ENCODE measurements around the gene SLCO1C1.

Gene SLCO1C1

DNA sequence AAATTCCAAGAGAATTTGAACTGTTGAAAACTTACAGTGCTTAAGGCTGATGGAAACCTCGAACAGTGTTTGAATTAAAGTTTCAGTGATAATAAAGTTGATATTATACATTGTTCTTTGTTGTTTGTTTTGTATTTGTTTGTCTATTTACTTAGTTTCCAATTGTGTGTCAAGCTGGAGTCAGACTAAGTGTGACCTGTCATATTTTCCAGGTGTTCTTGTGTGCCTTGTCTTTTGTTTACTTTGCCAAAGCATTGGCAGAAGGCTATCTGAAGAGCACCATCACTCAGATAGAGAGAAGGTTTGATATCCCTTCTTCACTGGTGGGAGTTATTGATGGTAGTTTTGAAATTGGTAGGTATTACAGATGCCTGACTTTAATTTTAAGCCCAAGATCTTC is 6.0 kb downstream of the SLCO1C1 start:
- TF ChIP-seq, protein P1, sequence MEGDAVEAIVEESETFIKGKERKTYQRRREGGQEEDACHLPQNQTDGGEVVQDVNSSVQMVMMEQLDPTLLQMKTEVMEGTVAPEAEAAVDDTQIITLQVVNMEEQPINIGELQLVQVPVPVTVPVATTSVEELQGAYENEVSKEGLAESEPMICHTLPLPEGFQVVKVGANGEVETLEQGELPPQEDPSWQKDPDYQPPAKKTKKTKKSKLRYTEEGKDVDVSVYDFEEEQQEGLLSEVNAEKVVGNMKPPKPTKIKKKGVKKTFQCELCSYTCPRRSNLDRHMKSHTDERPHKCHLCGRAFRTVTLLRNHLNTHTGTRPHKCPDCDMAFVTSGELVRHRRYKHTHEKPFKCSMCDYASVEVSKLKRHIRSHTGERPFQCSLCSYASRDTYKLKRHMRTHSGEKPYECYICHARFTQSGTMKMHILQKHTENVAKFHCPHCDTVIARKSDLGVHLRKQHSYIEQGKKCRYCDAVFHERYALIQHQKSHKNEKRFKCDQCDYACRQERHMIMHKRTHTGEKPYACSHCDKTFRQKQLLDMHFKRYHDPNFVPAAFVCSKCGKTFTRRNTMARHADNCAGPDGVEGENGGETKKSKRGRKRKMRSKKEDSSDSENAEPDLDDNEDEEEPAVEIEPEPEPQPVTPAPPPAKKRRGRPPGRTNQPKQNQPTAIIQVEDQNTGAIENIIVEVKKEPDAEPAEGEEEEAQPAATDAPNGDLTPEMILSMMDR (IDR thresholded peaks at IDR 0.05): no peak

DNA sequence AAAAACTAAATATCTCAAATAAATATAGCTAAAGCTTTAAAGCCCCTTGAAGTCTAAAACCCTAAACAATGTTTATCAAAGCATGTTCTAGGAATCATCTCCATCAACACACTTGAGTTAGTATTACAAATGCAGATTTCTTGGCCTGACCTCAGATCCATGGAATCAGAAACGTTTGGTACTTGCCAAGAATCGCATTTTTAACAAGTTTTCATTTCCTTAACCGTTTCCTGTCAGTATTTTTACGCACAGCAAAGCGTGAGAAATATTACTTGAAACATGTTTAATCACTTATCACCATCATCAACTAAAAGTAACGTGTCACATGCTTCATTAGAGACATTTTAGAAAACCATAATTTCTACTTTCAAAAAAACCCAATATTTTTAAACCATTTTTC is 9.7 kb downstream of the SLCO1C1 start:
- TF ChIP-seq, protein P1 (IDR thresholded peaks at IDR 0.05): no peak

DNA sequence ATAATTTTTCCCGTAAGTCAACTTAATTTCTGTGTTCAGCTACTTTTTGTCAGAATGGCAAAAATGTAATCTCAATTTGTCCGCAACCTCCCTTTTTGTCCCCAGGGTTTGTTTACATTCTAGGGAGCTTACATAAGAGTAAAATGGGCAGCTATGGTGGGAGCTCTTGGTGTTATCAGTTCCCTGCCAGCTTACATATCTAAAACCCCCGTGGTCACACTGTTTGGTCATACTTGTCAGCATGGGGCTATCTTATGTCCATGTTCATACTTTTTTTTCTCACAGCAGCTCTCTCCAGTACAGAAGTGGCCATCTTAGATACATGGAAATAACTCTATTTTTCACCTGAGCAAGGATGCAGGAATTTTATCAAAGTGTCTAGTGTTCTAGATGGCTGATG is 16.7 kb downstream of the SLCO1C1 start:
- TF ChIP-seq, protein P1 (IDR thresholded peaks at IDR 0.05): no peak

DNA sequence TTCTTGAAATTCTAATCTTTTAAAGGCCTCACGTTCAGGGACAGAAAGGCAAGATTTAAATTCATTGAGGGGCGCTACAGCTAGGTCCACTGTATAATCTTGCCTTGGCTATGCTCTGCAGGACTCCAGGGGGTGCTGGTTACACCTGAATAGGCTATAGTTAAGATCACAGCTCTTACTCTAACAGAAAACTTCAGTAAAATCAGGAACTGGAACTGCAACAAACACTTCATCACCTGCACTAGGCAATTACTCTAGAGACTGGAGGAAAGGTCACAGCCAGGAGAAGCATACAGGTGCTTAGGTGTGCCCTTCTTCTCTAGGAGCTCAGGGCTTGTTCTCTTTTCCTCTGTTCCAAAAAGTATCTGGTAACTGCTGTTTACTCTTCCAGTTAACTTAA is 20.9 kb downstream of the SLCO1C1 start:
- TF ChIP-seq, protein P1 (IDR thresholded peaks at IDR 0.05): peak; percentile 54

DNA sequence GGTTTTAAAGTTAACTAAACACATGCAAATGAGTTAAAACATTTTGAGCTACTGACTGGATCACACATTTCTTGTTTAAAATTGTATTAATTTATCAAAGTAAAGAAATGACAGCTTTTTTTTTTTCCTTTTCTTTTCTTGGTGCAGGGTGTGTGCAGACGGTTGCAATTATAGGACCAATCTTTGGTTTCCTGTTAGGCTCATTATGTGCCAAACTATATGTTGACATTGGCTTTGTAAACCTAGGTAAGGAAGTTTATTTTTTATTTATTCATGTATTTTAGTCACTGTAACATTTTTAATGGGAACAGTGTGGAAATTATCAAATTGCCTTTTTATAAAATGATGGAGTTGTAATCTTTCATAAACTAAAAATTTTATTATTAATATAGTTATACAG is 21.9 kb downstream of the SLCO1C1 start:
- TF ChIP-seq, protein P1 (IDR thresholded peaks at IDR 0.05): no peak

DNA sequence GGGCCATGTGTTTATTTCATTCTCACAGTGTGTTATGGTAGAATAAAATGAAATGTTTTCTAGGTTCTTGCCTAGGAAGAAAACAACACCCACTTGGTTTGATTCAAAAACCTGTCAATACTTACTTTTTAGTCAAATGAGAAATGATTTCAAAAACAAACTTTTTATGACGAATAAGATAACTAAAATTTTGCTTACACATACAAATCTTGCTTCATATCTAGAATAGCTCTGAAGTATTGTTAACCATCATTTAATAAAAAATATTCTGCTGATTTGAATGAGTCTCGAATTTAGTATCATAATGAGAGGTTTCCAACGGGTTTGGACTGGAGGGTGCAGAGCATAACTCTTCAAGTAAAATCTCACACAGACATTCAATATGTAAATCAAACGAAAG is 23.2 kb downstream of the SLCO1C1 start:
- TF ChIP-seq, protein P1 (IDR thresholded peaks at IDR 0.05): no peak

DNA sequence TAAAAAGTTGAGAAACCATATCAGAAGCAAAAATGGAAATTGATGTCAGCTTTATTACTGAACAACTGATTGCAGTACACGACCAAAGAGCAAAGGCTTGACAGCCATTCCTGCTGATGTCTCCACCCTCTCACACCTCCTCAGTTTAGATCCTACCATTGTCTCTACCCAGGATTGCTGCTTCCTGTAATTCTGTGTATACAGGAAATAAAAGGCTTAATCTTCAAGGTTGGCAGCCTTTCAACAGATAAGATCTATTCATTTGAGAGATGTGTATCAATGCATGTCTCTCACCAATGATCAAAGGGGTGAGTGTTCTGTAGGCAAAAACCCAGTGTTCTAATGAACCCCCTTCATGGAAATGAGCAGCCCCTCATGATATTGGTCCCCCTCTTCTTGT is 27.0 kb downstream of the SLCO1C1 start:
- TF ChIP-seq, protein P1 (IDR thresholded peaks at IDR 0.05): no peak

DNA sequence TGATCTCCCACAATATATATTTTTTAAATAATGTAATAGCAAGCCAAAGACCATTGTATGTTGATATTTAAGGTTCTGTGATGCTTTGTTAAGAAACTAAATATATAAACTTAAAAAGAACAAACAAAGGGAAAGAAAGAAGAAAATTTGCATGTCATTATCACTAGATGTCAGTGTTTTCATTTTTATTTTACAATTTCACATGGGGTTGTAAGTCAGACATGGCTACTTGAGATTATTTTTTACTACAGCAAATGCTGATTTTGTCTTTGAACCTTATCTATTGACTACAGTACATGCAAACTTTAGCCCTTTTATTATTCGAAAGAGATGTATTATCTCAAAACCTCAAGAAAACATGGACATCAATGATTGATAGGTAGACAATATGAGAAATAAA is 36.1 kb downstream of the SLCO1C1 start:
- TF ChIP-seq, protein P1 (IDR thresholded peaks at IDR 0.05): peak; percentile 33; the same call in 1 of the 2 replicates

Measured in LNCAP (cell line).